PFSK-1 (cell line): Measurements from ENCODE around the gene CDRT15.

Experiments
- FOXP2 ChIP-seq: optimal IDR thresholded peaks from 2 replicates; pipeline ENCODE3; 2011; ENCODE audit warnings: borderline replicate concordance, control low read depth, inconsistent platforms; ENCODE audit not compliant: insufficient read depth; ENCODE audit errors: extremely low read length, extremely low read depth
- POLR2AphosphoS5 ChIP-seq: IDR thresholded peaks from 2 replicates; pipeline ENCODE4 v1.6.1; 2012; ENCODE audit warnings: low read depth, mild to moderate bottlenecking, control low read depth, low read length, moderate library complexity
- REST ChIP-seq, 2 experiments: IDR thresholded peaks; 2 replicates each; pipeline versions ENCODE4 v1.6.1 to v1.8.0; 2011 to 2012; ENCODE audit warnings: low read depth in 2 of 2, low read length in 2 of 2, control low read depth in 1 of 2, inconsistent platforms in 1 of 2, mild to moderate bottlenecking in 1 of 2, moderate library complexity in 1 of 2; ENCODE audit not compliant: insufficient read depth in 1 of 2
- TAF1 ChIP-seq: IDR thresholded peaks from 2 replicates; pipeline ENCODE4 v1.6.1; 2012; ENCODE audit warnings: low read length, control low read depth, borderline replicate concordance; ENCODE audit not compliant: insufficient read depth

The CDRT15 gene

DNA sequence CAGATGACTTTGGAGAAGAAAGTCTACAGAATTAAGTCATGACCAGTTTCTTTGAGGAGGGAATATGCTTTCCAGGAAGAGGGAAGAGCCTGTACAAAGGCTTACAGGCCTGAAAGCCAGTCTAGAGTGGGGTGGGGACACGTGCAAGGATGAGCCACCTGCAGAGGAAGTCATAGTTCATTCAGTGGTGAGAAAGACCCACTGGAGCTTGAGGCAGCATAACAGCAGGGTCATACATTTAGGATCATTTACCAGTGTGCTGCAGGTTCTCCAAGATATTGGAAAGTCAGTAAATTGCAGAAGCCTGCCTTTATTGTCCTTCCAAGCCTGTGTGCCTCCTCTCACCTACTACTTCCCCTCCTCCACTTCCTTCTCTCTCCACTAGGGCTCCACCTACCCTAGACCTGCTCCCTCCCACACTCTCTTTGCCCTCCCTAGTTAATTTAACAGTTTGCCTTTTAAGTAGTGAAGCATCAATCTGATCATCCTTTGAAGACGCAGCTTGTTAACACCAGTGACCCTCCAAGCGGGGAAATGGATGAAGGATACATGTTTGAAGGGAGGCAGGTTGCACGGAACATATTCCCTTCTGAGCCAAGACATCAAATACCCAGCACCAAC is 40.2 kb downstream of the CDRT15 start:
- no peak for TF ChIP-seq FOXP2
- TF ChIP-seq TAF1 = no peak
- no peak for TF ChIP-seq POLR2AphosphoS5
- TF ChIP-seq REST (IDR thresholded peaks at IDR 0.05; ENCODE audit: insufficient read depth in 1 of 2, low read depth in 2 of 2, low read length in 2 of 2) = no peak
